HG03175 (cell line): ENCODE measurements around the gene CCNY.

ENCODE experiments used
- ATAC-seq: cut with Tn5 transposase; IDR thresholded peaks from one replicate; pipeline ENCODE4 v1.9.1; 2021; ENCODE audit warnings: mild to moderate bottlenecking, moderate library complexity; ENCODE audit not compliant: unreplicated experiment

The CCNY gene

GRCh38 chr10:35423505-35424306 lies 87.4 kb downstream of the CCNY start:
- no peak for ATAC-seq

- ATAC-seq: no peak
Observed at GRCh38 chr10:35424680-35425285, 88.5 kb downstream of the CCNY start.

GRCh38 chr10:35425595-35425994 lies 89.3 kb downstream of the CCNY start:
- ATAC-seq: no peak

GRCh38 chr10:35426657-35427056 lies 90.3 kb downstream of the CCNY start:
- no peak for ATAC-seq

GRCh38 chr10:35427543-35427942 lies 91.2 kb downstream of the CCNY start:
- no peak for ATAC-seq

GRCh38 chr10:35428521-35428920 lies 92.2 kb downstream of the CCNY start:
- no peak for ATAC-seq

GRCh38 chr10:35432781-35433338 lies 96.6 kb downstream of the CCNY start:
- ATAC-seq: no peak

GRCh38 chr10:35433851-35434426 lies 97.6 kb downstream of the CCNY start:
- no peak for ATAC-seq

GRCh38 chr10:35434533-35434932 lies 98.2 kb downstream of the CCNY start:
- ATAC-seq: no peak

GRCh38 chr10:35435824-35436223 lies 99.5 kb downstream of the CCNY start:
- no peak for ATAC-seq

- no peak for ATAC-seq
Observed at GRCh38 chr10:35437829-35438228, 101.5 kb downstream of the CCNY start.

- ATAC-seq: no peak
Observed at GRCh38 chr10:35438718-35439571, 102.6 kb downstream of the CCNY start.

GRCh38 chr10:35440016-35440415 lies 103.7 kb downstream of the CCNY start:
- no peak for ATAC-seq

GRCh38 chr10:35442028-35442427 lies 105.7 kb downstream of the CCNY start:
- no peak for ATAC-seq

- ATAC-seq: no peak
Observed at GRCh38 chr10:35442592-35442991, 106.3 kb downstream of the CCNY start.

GRCh38 chr10:35443858-35444257 lies 107.5 kb downstream of the CCNY start:
- ATAC-seq: no peak

- no peak for ATAC-seq
Observed at GRCh38 chr10:35445150-35445884, 109.0 kb downstream of the CCNY start.

- ATAC-seq: no peak
Observed at GRCh38 chr10:35446439-35446838, 110.1 kb downstream of the CCNY start.

- ATAC-seq: no peak
Observed at GRCh38 chr10:35447693-35448407, 111.5 kb downstream of the CCNY start.
